HepG2 (cell line): ENCODE data around the gene RERG. TPM values are rescaled to one million over a fixed set of nuclear protein-coding genes. Genes with fewer than 3 reads are reported as not detected.
"Not testable (repeated sequence)": the region's sequence is repeated elsewhere in the genome, so short reads cannot be mapped to it uniquely, and the experiment has no call there.

Source experiments
- ATAC-seq: fragments of 200-7000 bp; cut with Tn5 transposase; 3 replicates; pipeline ENCODE4 v1.9.1; 2020; ENCODE audit warnings: mild to moderate bottlenecking, moderate library complexity
- BruUV-seq: library from RNA; stranded (reverse); fragments of 400-500 nt; replicated peaks from 2 replicates; lab custom pipeline; 2021; lab: Mats Ljungman, UMichigan
- CTCF ChIA-PET: fragments of 300-600 bp; formaldehyde crosslinking; extraction: SDS; loops from one replicate; lab custom pipeline; 2021; ENCODE audit warnings: low total read pairs, inconsistent platforms, low intra/inter-chr PET ratio; lab: Yijun Ruan, JAX
- POLR2A ChIA-PET: fragments of 350-600 bp; sonication (Branson Sonifier 250); formaldehyde crosslinking; loops from one replicate; lab custom pipeline; 2020; ENCODE audit warnings: antibody characterized with exemption, inconsistent platforms; lab: Yijun Ruan, JAX
- DNase-seq: peaks from one replicate; pipeline ENCODE4 v3.0.0-alpha.2; 2015; ENCODE audit warnings: low spot score
- FAIRE-seq: peaks from 3 replicates; lab custom pipeline; 2011; peaks lifted over from hg19 to GRCh38; lab: Jason Lieb, UNC
- H2AFZ ChIP-seq: one replicate; pipeline ENCODE4 v1.6.1; 2011; ENCODE audit warnings: low read length, inconsistent platforms
- H3K27ac ChIP-seq: fragments of 300-600 bp; 3 replicates; pipeline ENCODE4 v1.8.0; 2011; ENCODE audit warnings: mixed run types, mild to moderate bottlenecking, mixed read lengths, low read length, inconsistent platforms; ENCODE audit not compliant: insufficient read depth; ENCODE audit errors: extremely low read length
- H3K27me3 ChIP-seq, 2 experiments: fragments of 200-600 bp in 1 of 2; 2 replicates in 1 of 2; 3 replicates in 1 of 2; pipeline versions ENCODE4 v1.6.0 to v1.8.0; 2011; ENCODE audit warnings: low read length in 2 of 2, mild to moderate bottlenecking in 2 of 2, moderate library complexity in 2 of 2, inconsistent platforms in 1 of 2; ENCODE audit not compliant: insufficient read depth in 2 of 2, control insufficient read depth in 1 of 2
- H3K36me3 ChIP-seq, 2 experiments: fragments of 200-600 bp in 1 of 2; replicated peaks in 1 of 2; 2 replicates in 1 of 2; 3 replicates in 1 of 2; pipeline versions ENCODE4 v1.5.1 to v1.8.0; 2011; ENCODE audit warnings: low read length in 2 of 2, inconsistent platforms in 1 of 2; ENCODE audit not compliant: insufficient read depth in 2 of 2, control insufficient read depth in 1 of 2
- H3K4me1 ChIP-seq: 2 replicates; pipeline ENCODE4 v1.5.1; 2012; ENCODE audit warnings: low read length, inconsistent platforms; ENCODE audit not compliant: insufficient read depth
- H3K4me2 ChIP-seq: 2 replicates; pipeline ENCODE4 v1.6.0; 2011; ENCODE audit warnings: low read depth, low read length, inconsistent platforms
- H3K4me3 ChIP-seq, 3 experiments: fragments of 200-600 bp in 1 of 3; sonication (generic), shearing (Covaris generic) in 1 of 3; replicated peaks in 1 of 3; 2 replicates each; pipeline ENCODE4 v1.5.1; 2011 to 2016; ENCODE audit warnings: low read length in 3 of 3, inconsistent platforms in 2 of 3, low read depth in 2 of 3, mild to moderate bottlenecking in 2 of 3, control low read depth in 1 of 3, mixed read lengths in 1 of 3; ENCODE audit not compliant: insufficient read depth in 1 of 3
- H3K79me2 ChIP-seq: one replicate; pipeline ENCODE4 v1.6.1; 2011; ENCODE audit warnings: low read length, inconsistent platforms; ENCODE audit not compliant: insufficient read depth
- H3K9ac ChIP-seq: 2 replicates; pipeline ENCODE4 v1.6.0; 2011; ENCODE audit warnings: mild to moderate bottlenecking, low read depth, low read length, inconsistent platforms; ENCODE audit not compliant: insufficient read depth
- H3K9me3 ChIP-seq: 2 replicates; pipeline ENCODE4 v1.5.1; 2012; ENCODE audit warnings: mild to moderate bottlenecking, low read length
- H4K20me1 ChIP-seq: 2 replicates; pipeline ENCODE4 v1.6.0; 2011; ENCODE audit warnings: inconsistent platforms, mild to moderate bottlenecking, low read length, moderate library complexity; ENCODE audit not compliant: insufficient read depth
- DMAP1 ChIP-seq: IDR thresholded peaks from 2 replicates; pipeline ENCODE4 v1.6.1; 2016
- HOXA7 ChIP-seq: sonication (generic); formaldehyde crosslinking; IDR thresholded peaks from 2 replicates; pipeline ENCODE4 v1.8.1; 2022; ENCODE audit warnings: mild to moderate bottlenecking, missing genetic modification reagents, moderate library complexity
- MAFG ChIP-seq: sonication (generic); formaldehyde crosslinking; IDR thresholded peaks from 2 replicates; pipeline ENCODE4 v1.5.1; 2020; ENCODE audit warnings: mild to moderate bottlenecking, missing genetic modification reagents
- MIER3 ChIP-seq: IDR thresholded peaks from 2 replicates; pipeline ENCODE4 v1.6.1; 2016; ENCODE audit warnings: missing compliant biosample characterization, borderline replicate concordance
- NFYC ChIP-seq: IDR thresholded peaks from 2 replicates; pipeline ENCODE4 v1.6.1; 2016; ENCODE audit warnings: missing genetic modification reagents, missing compliant biosample characterization
- RXRB ChIP-seq: IDR thresholded peaks from 2 replicates; pipeline ENCODE4 v1.6.1; 2016; ENCODE audit warnings: borderline replicate concordance, missing genetic modification reagents, missing compliant biosample characterization
- TCF7L2 ChIP-seq: IDR thresholded peaks from 2 replicates; pipeline ENCODE4 v1.6.1; 2011; ENCODE audit warnings: mild to moderate bottlenecking, low read depth, low read length, moderate library complexity
- ZNF326 ChIP-seq: sonication (generic); formaldehyde crosslinking; IDR thresholded peaks from 2 replicates; pipeline ENCODE4 v1.4.0; 2020; ENCODE audit warnings: missing genetic modification reagents, borderline replicate concordance
- ZNF563 ChIP-seq: sonication (generic); formaldehyde crosslinking; IDR thresholded peaks from 2 replicates; pipeline ENCODE4 v1.8.0; 2022; ENCODE audit warnings: mild to moderate bottlenecking, moderate library complexity, missing genetic modification reagents
- WGBS: methylation state at CpG from one replicate; pipeline ENCODE4 v1.1.6; 2017; ENCODE audit warnings: low lambda C conversion rate; 5-methylcytosine and 5-hydroxymethylcytosine counted together
- in situ Hi-C: cut with HindIII; loops from 2 replicates; pipeline ENCODE4 v1.10.0; 2017; ENCODE audit warnings: low pct_unique_long_range_greater_than_20kb; ENCODE audit not compliant: extremely low pct_ligation_motif_present
- intact Hi-C: fragments of 100-400 bp; cut with micrococcal nuclease; formaldehyde crosslinking; loops from one replicate; pipeline ENCODE4 v1.10.0; 2022; ENCODE audit not compliant: unreplicated experiment
- polyA plus RNA-seq, 8 experiments: library from polyadenylated mRNA; depleted of rRNA in 3 of 8; stranded (reverse) in 7 of 8; unstranded in 1 of 8; fragments of >200 nt; fragmentation: Illumina TruSeq in 4 of 8; extraction: Trizol in 4 of 8; gene quantifications; 2 replicates each; pipeline versions ENCODE4 v1.2.1 to v1.2.3, GENCODE V29; 2011 to 2016; ENCODE audit warnings: low read depth in 4 of 8, missing spikeins in 1 of 8, mixed read lengths in 1 of 8; ENCODE audit not compliant: insufficient read depth in 1 of 8
- total RNA-seq, 5 experiments: library from RNA; depleted of rRNA; stranded (reverse); fragments of >200 nt; fragmentation: Illumina TruSeq; extraction: Trizol; gene quantifications; 2 replicates each; pipeline ENCODE4 v1.2.3, GENCODE V29; 2016; ENCODE audit warnings: low read depth in 1 of 5
- TF ChIP-seq, protein P1 (sequence below): sonication (generic); formaldehyde crosslinking; IDR thresholded peaks from 2 replicates; pipeline ENCODE4 v1.4.0; 2020; ENCODE audit warnings: mild to moderate bottlenecking, missing genetic modification reagents
- TF ChIP-seq, protein P2 (sequence below): sonication (generic); formaldehyde crosslinking; IDR thresholded peaks from 2 replicates; pipeline ENCODE4 v1.4.0; 2020; ENCODE audit warnings: missing genetic modification reagents
- TF ChIP-seq, protein P3 (sequence below): sonication (generic); formaldehyde crosslinking; IDR thresholded peaks from 2 replicates; pipeline ENCODE4 v1.5.0; 2020; ENCODE audit warnings: mild to moderate bottlenecking, missing genetic modification reagents

Gene RERG
- total and polyA plus RNA-seq, 2 of the 13 experiments (the other 11 are each of a cell fraction or from before 2014, with no cell fraction given), result not detected

DNA sequence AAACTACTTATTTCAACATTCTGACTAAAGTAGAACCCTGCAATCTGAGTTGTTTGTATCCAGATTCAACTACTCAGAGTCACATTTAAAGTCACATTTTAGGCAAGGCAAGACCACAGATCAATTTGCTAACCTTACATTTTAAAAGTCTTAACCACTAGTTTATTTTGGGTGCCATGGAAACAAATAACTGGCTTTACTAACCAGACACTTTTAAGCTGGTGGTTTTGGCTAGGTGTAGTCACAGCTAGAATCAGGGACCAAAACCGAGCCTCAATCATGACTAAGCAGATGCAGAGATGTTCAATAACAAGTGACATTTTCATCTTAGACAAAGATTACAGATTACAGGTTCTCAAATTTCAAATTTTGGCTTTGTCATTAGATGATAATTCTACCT is 133.1 kb downstream of the RERG start (continued):
- TF ChIP-seq, protein P1, sequence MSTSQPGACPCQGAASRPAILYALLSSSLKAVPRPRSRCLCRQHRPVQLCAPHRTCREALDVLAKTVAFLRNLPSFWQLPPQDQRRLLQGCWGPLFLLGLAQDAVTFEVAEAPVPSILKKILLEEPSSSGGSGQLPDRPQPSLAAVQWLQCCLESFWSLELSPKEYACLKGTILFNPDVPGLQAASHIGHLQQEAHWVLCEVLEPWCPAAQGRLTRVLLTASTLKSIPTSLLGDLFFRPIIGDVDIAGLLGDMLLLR, result no peak
- TF ChIP-seq, all 625 proteins: peak for 0

DNA sequence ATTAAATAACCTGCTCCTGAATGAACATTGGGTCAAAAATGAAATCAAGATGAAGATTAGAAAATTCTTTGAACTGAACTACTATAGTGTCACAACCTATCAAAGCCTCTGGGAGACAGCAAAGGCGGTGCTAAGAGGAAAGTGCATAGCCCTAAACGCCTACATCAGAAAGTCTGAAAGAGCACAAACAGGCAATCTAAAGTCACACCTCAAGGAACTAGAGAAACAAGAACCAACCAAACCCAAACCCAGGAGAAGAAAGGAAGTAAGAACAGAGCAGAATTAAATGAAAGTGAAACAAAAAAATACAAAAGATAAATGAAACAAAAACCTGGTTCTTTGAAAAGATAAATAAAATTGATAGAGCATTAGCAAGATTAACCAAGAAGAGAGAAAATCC is 143.5 kb downstream of the RERG start:
- FAIRE-seq, H3K27ac ChIP-seq, BruUV-seq, H3K79me2 ChIP-seq, in situ Hi-C loops, H3K9ac ChIP-seq, H3K27me3 ChIP-seq, H3K4me1 ChIP-seq, H3K4me3 ChIP-seq, H3K9me3 ChIP-seq, POLR2A ChIA-PET, ATAC-seq, H3K36me3 ChIP-seq, DNase-seq, intact Hi-C loops, H2AFZ ChIP-seq, H4K20me1 ChIP-seq, CTCF ChIA-PET, H3K4me2 ChIP-seq: not testable (repeated sequence)
- WGBS, result 5% methylated on average over 2 of the region's 2 CpGs

DNA sequence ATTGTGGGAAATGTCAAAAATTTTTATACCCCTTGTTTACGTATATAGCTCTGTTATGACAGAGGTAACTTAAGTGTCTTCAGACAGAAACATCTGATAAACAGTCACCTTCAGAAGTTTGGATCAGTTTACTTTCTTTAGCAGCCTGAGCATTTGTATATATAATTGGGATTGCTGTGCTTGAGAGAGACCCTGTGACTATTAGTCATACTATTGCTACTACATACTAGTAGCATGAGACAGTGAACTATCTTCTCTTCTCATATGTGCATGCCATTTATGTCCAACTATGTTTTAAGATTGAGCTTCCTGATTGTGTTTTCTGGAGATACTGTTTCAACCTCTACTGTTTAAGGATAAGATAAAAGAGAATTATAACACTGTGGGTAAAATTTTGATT is 146.9 kb downstream of the RERG start:
- Histone ChIP-seq H3K36me3 (no peaks in the 10 kb centered on the region), H3K9me3 (no peaks in the 10 kb centered on the region), H2AFZ (no peak overlapping the region), H3K4me2 (no peak overlapping the region), H3K9ac (no peak overlapping the region), H3K79me2 (no peaks in the 10 kb centered on the region), H3K4me1 (no peaks in the 10 kb centered on the region), H3K27me3 (no peaks in the 10 kb centered on the region), H3K27ac (no peak overlapping the region), H4K20me1 (no peaks in the 10 kb centered on the region), H3K4me3 (no peak overlapping the region)
- POLR2A ChIA-PET, result no interaction called here
- intact Hi-C loops, result no loop called here
- no TSS peak for BruUV-seq
- CTCF ChIA-PET, result no interaction called here
- ATAC-seq (no peak), DNase-seq (no peak), FAIRE-seq (no peak)
- WGBS, result 11% methylated on average over 1 of the region's 1 CpG
- in situ Hi-C loops, result no loop called here
- TF ChIP-seq MAFG (CRISPR knock-in tag) (no peak), NFYC (CRISPR knock-in tag) (no peak), HOXA7 (CRISPR knock-in tag) (no peak), ZNF563 (CRISPR knock-in tag) (no peak), DMAP1 (CRISPR knock-in tag) (no peak), RXRB (no peak), TCF7L2 (no peak), ZNF326 (no peak), MIER3 (CRISPR knock-in tag) (no peak)
- TF ChIP-seq, protein P2, sequence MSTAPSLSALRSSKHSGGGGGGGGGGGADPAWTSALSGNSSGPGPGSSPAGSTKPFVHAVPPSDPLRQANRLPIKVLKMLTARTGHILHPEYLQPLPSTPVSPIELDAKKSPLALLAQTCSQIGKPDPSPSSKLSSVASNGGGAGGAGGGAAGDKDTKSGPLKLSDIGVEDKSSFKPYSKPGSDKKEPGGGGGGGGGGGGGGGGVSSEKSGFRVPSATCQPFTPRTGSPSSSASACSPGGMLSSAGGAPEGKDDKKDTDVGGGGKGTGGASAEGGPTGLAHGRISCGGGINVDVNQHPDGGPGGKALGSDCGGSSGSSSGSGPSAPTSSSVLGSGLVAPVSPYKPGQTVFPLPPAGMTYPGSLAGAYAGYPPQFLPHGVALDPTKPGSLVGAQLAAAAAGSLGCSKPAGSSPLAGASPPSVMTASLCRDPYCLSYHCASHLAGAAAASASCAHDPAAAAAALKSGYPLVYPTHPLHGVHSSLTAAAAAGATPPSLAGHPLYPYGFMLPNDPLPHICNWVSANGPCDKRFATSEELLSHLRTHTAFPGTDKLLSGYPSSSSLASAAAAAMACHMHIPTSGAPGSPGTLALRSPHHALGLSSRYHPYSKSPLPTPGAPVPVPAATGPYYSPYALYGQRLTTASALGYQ (CRISPR knock-in tag), result no peak
- TF ChIP-seq, protein P3, sequence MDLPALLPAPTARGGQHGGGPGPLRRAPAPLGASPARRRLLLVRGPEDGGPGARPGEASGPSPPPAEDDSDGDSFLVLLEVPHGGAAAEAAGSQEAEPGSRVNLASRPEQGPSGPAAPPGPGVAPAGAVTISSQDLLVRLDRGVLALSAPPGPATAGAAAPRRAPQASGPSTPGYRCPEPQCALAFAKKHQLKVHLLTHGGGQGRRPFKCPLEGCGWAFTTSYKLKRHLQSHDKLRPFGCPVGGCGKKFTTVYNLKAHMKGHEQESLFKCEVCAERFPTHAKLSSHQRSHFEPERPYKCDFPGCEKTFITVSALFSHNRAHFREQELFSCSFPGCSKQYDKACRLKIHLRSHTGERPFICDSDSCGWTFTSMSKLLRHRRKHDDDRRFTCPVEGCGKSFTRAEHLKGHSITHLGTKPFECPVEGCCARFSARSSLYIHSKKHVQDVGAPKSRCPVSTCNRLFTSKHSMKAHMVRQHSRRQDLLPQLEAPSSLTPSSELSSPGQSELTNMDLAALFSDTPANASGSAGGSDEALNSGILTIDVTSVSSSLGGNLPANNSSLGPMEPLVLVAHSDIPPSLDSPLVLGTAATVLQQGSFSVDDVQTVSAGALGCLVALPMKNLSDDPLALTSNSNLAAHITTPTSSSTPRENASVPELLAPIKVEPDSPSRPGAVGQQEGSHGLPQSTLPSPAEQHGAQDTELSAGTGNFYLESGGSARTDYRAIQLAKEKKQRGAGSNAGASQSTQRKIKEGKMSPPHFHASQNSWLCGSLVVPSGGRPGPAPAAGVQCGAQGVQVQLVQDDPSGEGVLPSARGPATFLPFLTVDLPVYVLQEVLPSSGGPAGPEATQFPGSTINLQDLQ, result no peak
